GM18951 (cell line): ENCODE data around the gene C2CD2.

ENCODE experiments used
- POLR2A ChIP-seq: IDR thresholded peaks from 4 replicates; pipeline ENCODE4 v1.6.1; 2011; ENCODE audit warnings: mild to moderate bottlenecking; ENCODE audit not compliant: insufficient read length, insufficient read depth; ENCODE audit errors: extremely low read depth
- in situ Hi-C: fragments of 300-500 bp; cut with MboI; formaldehyde crosslinking; loops from one replicate; pipeline ENCODE4 v1.12.0; 2022; ENCODE audit warnings: low sequenced_read_pairs, mixed read lengths, inconsistent platforms; ENCODE audit not compliant: unreplicated experiment

Gene C2CD2

GRCh38 chr21:41943851-41944250 lies 10.0 kb downstream of the C2CD2 start:
- in situ Hi-C loops = no loop called here
- no peak for TF ChIP-seq POLR2A

- TF ChIP-seq POLR2A = no peak
- in situ Hi-C loops = no loop called here
Measured at GRCh38 chr21:41942457-41942856, 11.4 kb downstream of the C2CD2 start.

GRCh38 chr21:41941941-41942340 lies 11.9 kb downstream of the C2CD2 start:
- no peak for TF ChIP-seq POLR2A
- in situ Hi-C loops = no loop called here

GRCh38 chr21:41940431-41940830 lies 13.4 kb downstream of the C2CD2 start:
- no peak for TF ChIP-seq POLR2A
- in situ Hi-C loops = no loop called here

GRCh38 chr21:41939391-41939790 lies 14.4 kb downstream of the C2CD2 start:
- in situ Hi-C loops = no loop called here

GRCh38 chr21:41933313-41934079 lies 20.3 kb downstream of the C2CD2 start:
- TF ChIP-seq POLR2A = no peak
- in situ Hi-C loops = no loop called here

More at GRCh38 chr21:41939391-41939790, 14.4 kb downstream of the C2CD2 start:
- TF ChIP-seq POLR2A = no peak

- in situ Hi-C loops = no loop called here
Measured at GRCh38 chr21:41932576-41933312, 21.1 kb downstream of the C2CD2 start.

GRCh38 chr21:41932191-41932575 lies 21.6 kb downstream of the C2CD2 start:
- in situ Hi-C loops = no loop called here
- no peak for TF ChIP-seq POLR2A

More at GRCh38 chr21:41932576-41933312, 21.1 kb downstream of the C2CD2 start:
- TF ChIP-seq POLR2A = no peak

GRCh38 chr21:41931041-41931451 lies 22.8 kb downstream of the C2CD2 start:
- no peak for TF ChIP-seq POLR2A
- in situ Hi-C loops = no loop called here

GRCh38 chr21:41929248-41929647 lies 24.6 kb downstream of the C2CD2 start:
- no peak for TF ChIP-seq POLR2A

GRCh38 chr21:41928621-41929220 lies 25.1 kb downstream of the C2CD2 start:
- in situ Hi-C loops = no loop called here
- TF ChIP-seq POLR2A = no peak

More at GRCh38 chr21:41929248-41929647, 24.6 kb downstream of the C2CD2 start:
- in situ Hi-C loops = no loop called here

- in situ Hi-C loops = no loop called here
- peak; percentile 26 for TF ChIP-seq POLR2A
Measured at GRCh38 chr21:41927727-41928409, 25.9 kb downstream of the C2CD2 start.

- TF ChIP-seq POLR2A = no peak
- in situ Hi-C loops = no loop called here
Measured at GRCh38 chr21:41926807-41927171, 27.0 kb downstream of the C2CD2 start.
